Stimulated activated CD8-positive, alpha-beta memory T cell treated with anti-CD3 and anti-CD28 coated beads, Interleukin-15, amount 100 ng/mL, for 4 hours (primary cell): ENCODE data around the gene AFM.

Experiments used
- DNase-seq, 2 donors: peaks; one replicate each; pipeline ENCODE4 v3.0.0-alpha.2; 2020; ENCODE audit warnings: low read depth in 2 of 2

Gene AFM

DNA sequence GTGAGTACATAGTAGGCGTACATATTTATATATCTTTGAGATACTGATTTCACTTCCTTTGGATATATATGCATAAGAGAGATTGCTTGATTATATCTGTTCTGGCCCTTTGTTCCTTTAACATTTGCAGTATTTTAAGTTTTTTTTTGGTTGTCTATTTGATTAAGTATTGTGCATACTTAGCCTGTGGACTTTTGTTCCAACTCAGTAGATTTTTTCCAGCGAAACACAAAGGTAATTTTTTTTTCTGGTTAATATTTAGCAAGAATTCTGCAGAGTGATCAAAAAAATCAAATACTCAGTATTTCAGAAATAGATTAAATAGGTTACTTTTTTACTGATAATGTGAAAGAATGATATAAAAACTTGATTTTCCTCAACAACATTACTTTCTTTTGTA lies at the start of gene AFM:
AFM (plus strand) TSS at position 388 of the 400 bp plus-strand sequence. CDS start 31 bp downstream, outside the sequence.
- DNase-seq = no peak

DNA sequence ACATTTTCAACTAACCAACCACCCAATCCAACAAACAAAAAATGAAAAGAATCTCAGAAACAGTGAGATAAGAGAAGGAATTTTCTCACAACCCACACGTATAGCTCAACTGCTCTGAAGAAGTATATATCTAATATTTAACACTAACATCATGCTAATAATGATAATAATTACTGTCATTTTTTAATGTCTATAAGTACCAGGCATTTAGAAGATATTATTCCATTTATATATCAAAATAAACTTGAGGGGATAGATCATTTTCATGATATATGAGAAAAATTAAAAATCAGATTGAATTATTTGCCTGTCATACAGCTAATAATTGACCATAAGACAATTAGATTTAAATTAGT lies 49.8 kb upstream of the AFM start:
- no peak for DNase-seq

- no peak for DNase-seq
These were observed 49.2 kb upstream of the AFM start for GRCh38 chr4:73432169-73433000.

GRCh38 chr4:73433140-73433539 lies 48.4 kb upstream of the AFM start:
- no peak for DNase-seq

GRCh38 chr4:73434311-73434710 lies 47.2 kb upstream of the AFM start:
- DNase-seq = no peak

DNA sequence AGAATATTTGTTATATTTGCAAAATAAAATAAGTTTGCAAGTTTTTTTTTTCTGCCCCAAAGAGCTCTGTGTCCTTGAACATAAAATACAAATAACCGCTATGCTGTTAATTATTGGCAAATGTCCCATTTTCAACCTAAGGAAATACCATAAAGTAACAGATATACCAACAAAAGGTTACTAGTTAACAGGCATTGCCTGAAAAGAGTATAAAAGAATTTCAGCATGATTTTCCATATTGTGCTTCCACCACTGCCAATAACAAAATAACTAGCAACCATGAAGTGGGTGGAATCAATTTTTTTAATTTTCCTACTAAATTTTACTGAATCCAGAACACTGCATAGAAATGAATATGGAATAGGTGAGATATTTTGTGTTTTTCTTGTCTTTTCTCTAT lies 45.6 kb upstream of the AFM start, which contains the start of gene AFP:
AFP (plus strand) TSS at position 238 of the 400 bp plus-strand sequence; CDS start at position 280, 42 bp downstream.
- no peak for DNase-seq

GRCh38 chr4:73436674-73437557 lies 44.6 kb upstream of the AFM start:
- no peak for DNase-seq

DNA sequence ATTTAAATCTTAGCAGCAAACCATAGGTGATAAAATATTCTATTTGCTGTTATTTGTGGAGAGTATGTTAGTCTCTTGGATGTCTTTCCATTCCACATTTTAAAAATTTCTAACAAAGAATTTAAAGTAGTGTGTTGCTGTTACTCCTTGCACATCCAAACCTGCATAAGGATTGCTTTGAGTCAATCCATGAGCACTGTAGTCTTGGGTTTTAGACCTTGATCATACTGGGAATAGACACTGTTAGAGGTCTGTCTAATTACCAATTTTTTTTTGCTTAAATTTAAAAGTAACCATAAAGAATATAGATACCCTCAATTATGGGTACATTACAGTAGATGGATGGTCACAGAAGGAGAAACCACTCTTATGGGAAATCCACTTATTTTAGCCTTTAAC lies 44.0 kb upstream of the AFM start:
- no peak for DNase-seq

- no peak for DNase-seq
These were observed 43.5 kb upstream of the AFM start for GRCh38 chr4:73438048-73438447.

DNA sequence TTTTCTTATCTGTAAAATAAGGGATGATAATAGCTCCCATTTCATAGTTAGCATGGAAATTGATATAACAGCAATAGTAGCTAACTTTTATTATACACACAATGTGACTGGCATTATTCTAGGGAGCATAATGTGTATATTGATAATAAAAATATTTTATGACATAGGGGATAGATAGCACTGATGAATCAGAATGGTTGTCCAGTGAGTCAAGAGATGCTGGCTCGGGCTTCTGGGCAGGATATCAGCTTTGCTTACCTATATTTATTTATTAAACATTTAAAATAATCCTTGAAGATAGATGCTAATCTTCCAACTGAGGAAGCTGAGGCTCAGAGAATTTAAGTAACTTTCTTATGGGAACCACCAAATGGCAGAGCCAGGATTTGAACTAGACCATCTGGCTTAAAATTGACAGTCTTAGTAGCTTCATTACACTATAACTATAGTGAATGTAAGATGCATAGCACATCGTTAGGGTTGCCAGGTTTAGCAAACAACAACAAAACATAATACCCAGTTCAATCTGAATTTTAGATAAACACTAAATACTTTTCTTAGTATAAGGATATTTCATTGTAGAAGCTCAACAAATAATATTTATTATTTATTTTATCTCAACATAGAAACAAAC lies 42.8 kb upstream of the AFM start:
- no peak for DNase-seq

GRCh38 chr4:73439445-73439844 lies 42.1 kb upstream of the AFM start:
- DNase-seq = no peak

DNA sequence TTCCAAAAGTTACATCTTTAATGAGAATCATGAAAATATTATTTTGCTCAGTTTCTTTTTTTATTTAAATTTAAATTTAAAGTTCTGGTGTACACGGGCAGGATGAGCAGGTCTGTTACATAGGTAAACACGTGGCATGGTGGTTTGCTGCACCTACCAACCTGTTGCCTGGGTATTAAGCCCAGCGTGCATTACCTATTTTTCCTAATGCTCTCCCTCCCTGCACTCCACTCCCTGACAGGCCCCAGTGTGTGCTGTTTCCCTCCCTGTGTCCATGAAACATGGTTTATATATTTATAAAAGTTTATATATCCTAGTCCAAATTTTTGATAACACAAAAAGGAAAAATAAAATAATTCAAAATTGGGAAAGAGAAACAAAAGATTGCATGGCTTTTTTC lies 41.6 kb upstream of the AFM start:
- no peak for DNase-seq

DNA sequence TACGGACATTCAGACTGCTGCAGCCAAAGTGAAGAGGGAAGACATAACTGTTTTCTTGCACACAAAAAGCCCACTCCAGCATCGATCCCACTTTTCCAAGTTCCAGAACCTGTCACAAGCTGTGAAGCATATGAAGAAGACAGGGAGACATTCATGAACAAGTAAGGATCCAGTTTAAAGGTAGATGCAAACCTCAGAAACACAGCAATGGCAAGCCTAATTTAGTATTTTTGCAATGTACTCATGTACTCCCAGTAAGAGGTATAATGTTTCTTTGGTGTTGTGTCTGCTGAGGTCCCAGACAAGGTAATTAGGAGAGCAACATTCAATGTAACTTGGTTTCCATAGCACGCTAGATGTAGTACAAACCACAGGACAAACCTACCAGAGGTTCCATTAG lies 40.9 kb upstream of the AFM start:
- no peak for DNase-seq

- DNase-seq = no peak
These were observed 39.3 kb upstream of the AFM start for GRCh38 chr4:73442275-73442674.

DNA sequence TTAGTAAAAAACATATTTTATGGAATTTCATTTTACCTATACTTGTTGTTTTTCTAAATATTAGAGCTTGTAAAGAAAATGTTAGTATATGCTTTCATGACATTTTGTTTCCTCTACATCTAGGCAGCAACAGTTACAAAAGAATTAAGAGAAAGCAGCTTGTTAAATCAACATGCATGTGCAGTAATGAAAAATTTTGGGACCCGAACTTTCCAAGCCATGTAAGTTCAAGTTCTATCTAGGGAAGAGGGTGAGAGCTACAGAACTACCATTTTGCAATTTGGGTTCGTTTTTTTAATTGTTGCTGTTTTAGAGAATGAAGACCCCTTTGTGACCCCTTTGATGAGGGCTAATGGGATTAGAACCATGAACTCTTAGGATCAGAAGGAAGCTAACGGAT lies 38.3 kb upstream of the AFM start:
- DNase-seq = no peak

- DNase-seq = no peak
These were observed 35.9 kb upstream of the AFM start for GRCh38 chr4:73445383-73446335.

- no peak for DNase-seq
These were observed 35.1 kb upstream of the AFM start for GRCh38 chr4:73446336-73446938.

- no peak for DNase-seq
These were observed 33.9 kb upstream of the AFM start for GRCh38 chr4:73447671-73448070.

DNA sequence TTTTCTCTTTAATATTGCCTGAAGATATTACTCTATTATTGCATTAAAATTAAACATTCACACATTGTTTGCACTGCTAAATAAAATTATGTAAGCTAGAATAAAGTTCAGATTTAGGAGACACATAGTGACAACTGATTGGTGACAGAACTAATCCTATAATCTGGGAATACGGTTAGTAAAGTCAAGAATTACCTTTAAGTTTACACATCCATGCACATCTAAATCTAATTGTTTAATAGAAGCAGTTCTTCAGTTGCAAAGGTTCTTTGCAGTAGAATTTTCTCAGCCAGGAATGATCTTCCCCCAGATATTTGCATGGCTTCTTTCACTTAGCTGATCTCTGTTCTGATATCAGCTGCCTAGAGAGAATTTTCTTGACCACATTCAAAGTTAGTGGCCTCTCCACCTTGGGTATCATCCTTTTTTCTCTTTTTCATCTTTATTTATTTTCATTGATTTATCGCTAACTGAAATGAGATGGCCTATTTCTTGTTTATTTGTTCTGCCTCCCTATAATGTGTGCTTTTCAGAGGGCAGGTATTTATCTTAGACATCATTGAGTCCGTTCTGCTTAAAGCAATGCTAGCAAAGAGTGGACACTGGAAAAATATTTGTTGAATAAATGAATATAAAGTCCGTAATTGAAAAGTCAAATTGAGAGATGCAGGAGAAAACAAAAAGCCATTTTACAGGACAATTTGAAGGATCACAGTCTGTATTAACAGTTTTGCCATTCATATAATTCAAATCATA lies 32.9 kb upstream of the AFM start:
- no peak for DNase-seq

DNA sequence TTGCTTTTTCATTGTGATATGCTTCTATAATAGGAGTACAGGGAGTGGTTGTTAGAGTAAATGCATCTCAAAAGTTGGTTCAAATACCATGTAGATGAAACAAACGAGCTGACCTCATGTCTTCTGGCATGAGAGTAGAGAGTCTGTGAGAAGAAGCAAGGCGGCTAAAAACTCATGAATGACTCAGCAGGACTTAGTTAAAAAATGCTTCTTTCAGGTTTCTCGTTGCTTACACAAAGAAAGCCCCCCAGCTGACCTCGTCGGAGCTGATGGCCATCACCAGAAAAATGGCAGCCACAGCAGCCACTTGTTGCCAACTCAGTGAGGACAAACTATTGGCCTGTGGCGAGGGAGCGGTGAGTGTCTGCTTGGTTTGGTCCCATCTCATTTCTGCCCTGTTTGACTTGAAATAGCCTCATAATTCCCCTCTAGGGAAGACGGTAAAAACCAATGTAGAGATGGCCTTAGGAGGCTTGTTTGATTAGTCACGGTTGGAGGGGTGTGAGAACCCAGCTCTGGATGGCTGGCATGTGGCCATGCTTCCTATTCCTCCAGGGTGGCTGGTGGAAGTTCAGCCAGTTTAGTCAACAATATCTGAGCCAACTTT lies 31.0 kb upstream of the AFM start:
- no peak for DNase-seq
